ENCODE data around the gene RASIP1. TPM values are rescaled to one million over a fixed set of nuclear protein-coding genes. Genes with fewer than 3 reads are reported as not detected.

The RASIP1 gene
- total and polyA plus RNA-seq, 2 of the 8 experiments (the other 6 are each of a cell fraction or from before 2014, with no cell fraction given) = 9.3 to 11.4 TPM

DNA sequence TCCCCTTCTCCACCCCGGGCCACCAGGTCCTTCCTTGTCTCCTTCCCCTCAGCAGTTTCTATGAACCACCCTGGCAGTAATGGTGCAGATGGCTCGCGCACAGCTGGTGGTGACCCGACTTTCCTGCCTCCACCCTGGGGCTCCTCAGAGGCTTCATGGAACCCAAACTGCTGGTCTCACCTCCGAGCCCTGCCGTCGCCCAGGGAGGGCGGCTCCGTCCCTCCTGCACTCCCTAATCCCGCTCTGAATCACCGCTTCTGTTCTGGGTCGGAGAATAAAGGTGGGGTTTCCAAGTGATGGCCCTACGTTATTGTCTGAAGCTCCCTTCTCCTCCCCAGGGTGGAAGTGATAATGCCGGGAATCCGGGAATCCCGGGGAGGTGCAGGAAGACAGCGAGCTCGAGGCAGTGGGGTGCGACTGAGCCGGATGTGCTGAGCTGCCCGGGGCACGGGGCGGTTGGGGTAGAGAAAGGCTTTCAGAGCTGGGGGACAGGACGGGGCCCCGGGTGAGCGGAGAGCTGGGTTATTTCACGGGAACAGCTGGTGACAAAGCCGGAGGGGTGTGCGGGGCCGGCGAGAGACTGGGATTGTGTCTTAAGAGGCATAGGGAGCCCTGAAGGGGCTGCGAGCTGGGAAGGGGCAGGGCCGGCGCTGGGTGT, 43.9 kb downstream of the RASIP1 start:
- Histone ChIP-seq H3K4ac (replicated peaks; ENCODE audit: insufficient read length, low read depth, low read length) (peak overlapping the region; percentile 46), H3K27ac (ENCODE audit: low read depth, low read length) (peak overlapping the region; percentile 6; the same call in 1 of the 2 replicates), H2AFZ (ENCODE audit: low read length) (peak overlapping the region; percentile 55; the same call in 1 of the 2 replicates)
- TF ChIP-seq EP300 (IDR thresholded peaks at IDR 0.05; ENCODE audit: borderline replicate concordance in 1 of 2, low read depth in 2 of 2, low read length in 2 of 2) = no peak
- no peak for TF ChIP-seq CREB1 (IDR thresholded peaks at IDR 0.05)
- peak; percentile 91 for TF ChIP-seq KDM4A (IDR thresholded peaks at IDR 0.05; ENCODE audit: low read depth, low read length, severe bottlenecking)
- TF ChIP-seq SP4 (IDR thresholded peaks at IDR 0.05; ENCODE audit: low read length) = no peak
- no peak; the same call in 1 of the 2 replicates for TF ChIP-seq JUND (IDR thresholded peaks at IDR 0.05; ENCODE audit: low read length)
- no peak for TF ChIP-seq CHD2 (IDR thresholded peaks at IDR 0.05; ENCODE audit: low read length)
- TF ChIP-seq, protein P1, sequence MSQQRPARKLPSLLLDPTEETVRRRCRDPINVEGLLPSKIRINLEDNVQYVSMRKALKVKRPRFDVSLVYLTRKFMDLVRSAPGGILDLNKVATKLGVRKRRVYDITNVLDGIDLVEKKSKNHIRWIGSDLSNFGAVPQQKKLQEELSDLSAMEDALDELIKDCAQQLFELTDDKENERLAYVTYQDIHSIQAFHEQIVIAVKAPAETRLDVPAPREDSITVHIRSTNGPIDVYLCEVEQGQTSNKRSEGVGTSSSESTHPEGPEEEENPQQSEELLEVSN (IDR thresholded peaks at IDR 0.05) = peak; percentile 19; the same call in 1 of the 2 replicates
- TF ChIP-seq KDM1A (IDR thresholded peaks at IDR 0.05; ENCODE audit: borderline replicate concordance, low read length) = no peak
- TF ChIP-seq CTBP2 (IDR thresholded peaks at IDR 0.05; ENCODE audit: borderline replicate concordance, insufficient read depth, insufficient read length, low read length) = peak; percentile 95
- peak; percentile 93; the same call in 1 of the 2 replicates for TF ChIP-seq RBBP5 (IDR thresholded peaks at IDR 0.05; ENCODE audit: borderline replicate concordance, low read depth, low read length)

More for the DNA sequence above, 43.9 kb downstream of the RASIP1 start:
- DNase-seq (ENCODE audit: low read depth in 1 of 2, low spot score in 2 of 2) = peak in 1 of 2 experiments; percentile 81
- Histone ChIP-seq H3K23ac (ENCODE audit: insufficient read length) (no peak overlapping the region), H3K4me3 (ENCODE audit: extremely low read depth in 1 of 4, insufficient read depth in 2 of 4, low read depth in 3 of 4, low read length in 4 of 4) (peak overlapping the region; percentile 55 to 94 (median 91)), H4K5ac (ENCODE audit: insufficient read length, low read depth, low read length) (peak overlapping the region; percentile 84), H4K8ac (ENCODE audit: extremely low read depth, insufficient read depth, low read length) (peak overlapping the region; percentile 45), H3K9me3 (ENCODE audit: insufficient read depth in 2 of 2, low read depth in 1 of 2, low read length in 1 of 2) (no peaks in the 10 kb centered on the region), H3K14ac (ENCODE audit: insufficient read length) (no peak overlapping the region), H3K4me2 (ENCODE audit: insufficient read depth in 1 of 2, low read depth in 2 of 2, low read length in 2 of 2) (peak overlapping the region; percentile 97 to 98), H4K20me1 (replicated peaks in 1 of 2; ENCODE audit: control insufficient read depth in 1 of 2, insufficient read depth in 2 of 2, low read length in 2 of 2) (no peaks in the 10 kb centered on the region), H3K18ac (ENCODE audit: extremely low read depth, low read length) (peak overlapping the region; percentile 99), H2BK120ac (replicated peaks; ENCODE audit: low read depth, low read length) (peak overlapping the region; percentile 61), H2BK15ac (ENCODE audit: low read length) (0 out of 2 replicates have a peak overlapping the region, but pooled peaks have one; percentile 95), H2BK5ac (ENCODE audit: low read depth, low read length) (peak overlapping the region; percentile 97; the same call in 1 of the 2 replicates), H3K79me1 (ENCODE audit: low read depth, low read length) (peaks cover 2% of the 10 kb centered on the region; the same call in 1 of the 2 replicates), H3K23me2 (ENCODE audit: low read depth, low read length) (peaks cover 8% of the 10 kb centered on the region; the same call in 1 of the 2 replicates), H3K79me2 (ENCODE audit: control insufficient read depth in 1 of 2, insufficient read depth in 2 of 2, low read length in 2 of 2) (no peaks in the 10 kb centered on the region), H3K4me1 (replicated peaks in 1 of 4; ENCODE audit: control insufficient read depth in 3 of 4, insufficient read depth in 4 of 4, low read length in 3 of 4) (peaks cover 0 to 5% (median 1%) of the 10 kb centered on the region in 4 experiments; a peak in 4 of 7 replicates), H4K91ac (replicated peaks; ENCODE audit: insufficient read length, low read length) (peak overlapping the region; percentile 97), H3K56ac (replicated peaks; ENCODE audit: insufficient read length, low read depth, low read length) (peak overlapping the region; percentile 60), H2BK12ac (ENCODE audit: low read depth, low read length) (peak overlapping the region; percentile 82; the same call in 1 of the 2 replicates), H3K9ac (replicated peaks in 1 of 4; ENCODE audit: extremely low read depth in 1 of 4, low read depth in 3 of 4, low read length in 3 of 4) (peak overlapping the region in 3 of 4 experiments; percentile 31 to 47 (median 46); a peak in 5 of 7 replicates), H3K27me3 (replicated peaks in 1 of 4; ENCODE audit: control insufficient read depth in 3 of 4, extremely low read depth in 1 of 4, insufficient read depth in 3 of 4, low read length in 3 of 4) (no peaks in the 10 kb centered on the region), H2AK5ac (ENCODE audit: low read depth, low read length) (no peak overlapping the region), H3K36me3 (ENCODE audit: control insufficient read depth in 2 of 4, insufficient read depth in 4 of 4, low read length in 3 of 4) (no peaks in the 10 kb centered on the region), H2BK20ac (ENCODE audit: low read length) (no peak overlapping the region)
- FAIRE-seq = no peak
- 2% methylated on average over 32 of the region's 34 CpGs; no CpG with 5 or more reads in 1 of the 2 experiments for WGBS, 2 experiments (ENCODE audit: extremely low coverage in 1 of 2, insufficient coverage in 1 of 2, insufficient read length in 1 of 2, insufficient replicate concordance in 2 of 2, low coverage in 1 of 2, low lambda C conversion rate in 2 of 2, missing lambda C conversion rate in 1 of 2)
- ChIA-PET CTCF (ENCODE audit: partially characterized antibody) (interaction anchor here (0.7 to 9.4 kb wide), 13 partner anchors 13 to 146 kb away, joined by 3 to 59 read pairs (median 5); partner anchors contain the start of genes CA11, HSD17B14 and NTN5), POLR2A (ENCODE audit: partially characterized antibody) (interaction anchor here (0.6 to 3.5 kb wide), 35 partner anchors 9 to 161 kb away, joined by 3 to 59 read pairs (median 5); partner anchors contain the start of genes CA11, IZUMO1, MAMSTR and RASIP1)

Measured in H1 (cell line).